GM23248 (cell line): Measurements from ENCODE around the gene CFAP61.

Source experiments
- EZH2 ChIP-seq: fragments of 200-600 bp; sonication (generic); IDR thresholded peaks from 2 replicates; pipeline ENCODE4 v1.6.1; 2018; ENCODE audit warnings: antibody characterized with exemption, mild to moderate bottlenecking; ENCODE audit not compliant: insufficient read depth, poor library complexity, severe bottlenecking
- EZH2phosphoT487 ChIP-seq: fragments of 200-600 bp; sonication (generic); IDR thresholded peaks from 2 replicates; pipeline ENCODE4 v1.6.1; 2018; ENCODE audit warnings: antibody characterized with exemption, moderate library complexity, mild to moderate bottlenecking, low read depth; ENCODE audit not compliant: insufficient read depth

DNA sequence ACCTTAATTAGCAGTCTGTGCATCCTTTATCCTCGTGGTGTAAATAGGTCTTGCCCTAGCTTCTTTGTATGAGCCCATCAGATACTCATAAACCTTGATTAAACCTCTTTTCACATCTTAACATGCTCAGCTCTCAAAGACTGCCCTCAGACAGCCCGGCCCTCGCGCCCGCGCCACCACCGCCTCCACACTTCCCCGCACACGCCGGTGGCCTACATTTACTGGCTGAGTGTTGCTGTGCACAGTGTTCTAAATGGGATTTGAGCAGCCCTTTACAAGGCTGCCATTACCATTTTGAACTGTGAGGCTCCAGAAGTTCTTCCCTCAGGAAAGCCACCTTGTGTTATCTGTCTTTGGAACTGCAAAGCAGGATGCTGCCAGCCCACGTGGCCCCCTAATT, 252.6 kb downstream of the CFAP61 start:
- TF ChIP-seq EZH2 (no peak), EZH2phosphoT487 (no peak)
